GM19467 (cell line): ENCODE measurements around the gene KSR2.
"Not testable (repeated sequence)": the region's sequence is repeated elsewhere in the genome, so short reads cannot be mapped to it uniquely, and the experiment has no call there.

Experiments
- ATAC-seq: cut with Tn5 transposase; IDR thresholded peaks from one replicate; pipeline ENCODE4 v1.9.1; 2021; ENCODE audit warnings: mild to moderate bottlenecking, moderate library complexity; ENCODE audit not compliant: unreplicated experiment

KSR2 gene

GRCh38 chr12:117968826-117969659 lies at the start of gene KSR2:
Gene KSR2 (minus strand): TSS chr12:117968990. CDS start chr12:117968255, 735 bp downstream.
- peak; percentile 68 for ATAC-seq

- ATAC-seq: no peak
Observed at GRCh38 chr12:118017926-118018325, 49.1 kb upstream of the KSR2 start.

GRCh38 chr12:118016424-118017264 lies 47.9 kb upstream of the KSR2 start, which contains the start of gene RFC5:
Gene RFC5 (plus strand): TSS chr12:118016703. CDS start chr12:118016828, 125 bp downstream.
- peak; percentile 99 for ATAC-seq

GRCh38 chr12:118015944-118016343 lies 47.2 kb upstream of the KSR2 start:
- no peak for ATAC-seq

- ATAC-seq: no peak
Observed at GRCh38 chr12:118015306-118015705, 46.5 kb upstream of the KSR2 start.

GRCh38 chr12:118013283-118013682 lies 44.5 kb upstream of the KSR2 start:
- ATAC-seq: no peak

- ATAC-seq: no peak
Observed at GRCh38 chr12:118011961-118012360, 43.2 kb upstream of the KSR2 start.

GRCh38 chr12:118011377-118011776 lies 42.6 kb upstream of the KSR2 start:
- no peak for ATAC-seq

GRCh38 chr12:118010903-118011302 lies 42.1 kb upstream of the KSR2 start:
- ATAC-seq: no peak

- ATAC-seq: not testable (repeated sequence)
Observed at GRCh38 chr12:117999806-118000205, 31.0 kb upstream of the KSR2 start.

- ATAC-seq: no peak
Observed at GRCh38 chr12:117998719-117999118, 29.9 kb upstream of the KSR2 start.

GRCh38 chr12:117994551-117995438 lies 26.0 kb upstream of the KSR2 start:
- ATAC-seq: no peak

GRCh38 chr12:117986705-117987469 lies 18.1 kb upstream of the KSR2 start:
- no peak for ATAC-seq

- no peak for ATAC-seq
Observed at GRCh38 chr12:117985182-117985581, 16.4 kb upstream of the KSR2 start.

GRCh38 chr12:117981267-117981666 lies 12.5 kb upstream of the KSR2 start:
- no peak for ATAC-seq

GRCh38 chr12:117980616-117981015 lies 11.8 kb upstream of the KSR2 start:
- ATAC-seq: no peak

- ATAC-seq: no peak
Observed at GRCh38 chr12:117977373-117977772, 8.6 kb upstream of the KSR2 start.

- no peak for ATAC-seq
Observed at GRCh38 chr12:117975006-117975405, 6.2 kb upstream of the KSR2 start.

GRCh38 chr12:117972301-117972700 lies 3.5 kb upstream of the KSR2 start:
- ATAC-seq: no peak

- ATAC-seq: no peak
Observed at GRCh38 chr12:117970334-117970733, 1.5 kb upstream of the KSR2 start.
